ENCODE results near the gene SLC25A21.

The SLC25A21 gene

DNA sequence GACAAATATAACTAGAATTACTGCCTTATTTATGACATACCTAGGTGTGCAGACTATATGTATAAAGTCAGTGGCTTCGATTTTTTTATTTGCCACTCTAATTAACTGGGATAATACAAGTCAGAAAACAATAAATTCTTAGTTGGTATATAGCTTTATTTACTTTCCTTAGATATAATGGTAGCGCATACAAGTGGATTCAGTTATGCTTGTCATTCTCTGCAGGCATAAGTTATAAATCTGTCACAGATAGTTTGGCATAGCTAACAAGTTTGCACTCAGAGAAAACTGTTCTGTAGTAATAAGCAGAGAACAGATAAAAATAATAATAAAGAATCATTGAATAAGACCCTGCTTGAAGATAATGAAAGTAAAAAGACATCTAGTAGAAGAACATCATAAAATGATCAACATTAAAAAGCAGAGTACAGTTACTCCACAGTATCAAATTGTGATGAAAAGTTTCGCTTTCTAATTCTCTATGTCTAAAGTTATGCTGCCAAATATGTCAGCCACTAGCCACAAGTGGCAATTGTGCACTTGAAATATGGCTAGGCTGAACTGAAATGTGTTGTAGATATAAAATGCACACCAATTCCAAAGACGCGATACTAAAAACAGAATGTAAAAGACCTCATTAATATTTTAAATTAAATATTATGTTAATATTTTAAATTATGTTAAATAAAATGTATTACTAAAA is 224.1 kb downstream of the SLC25A21 start:
- DNase-seq (ENCODE audit: low read depth in 2 of 2, low spot score in 1 of 2): no peak

- DNase-seq (ENCODE audit: low read depth in 2 of 2, low spot score in 1 of 2): no peak
Measured at GRCh38 chr14:36947362-36947761, 225.0 kb downstream of the SLC25A21 start.

GRCh38 chr14:36946872-36947271 is 225.5 kb downstream of the SLC25A21 start:
- DNase-seq (ENCODE audit: low read depth in 2 of 2, low spot score in 1 of 2): no peak

DNA sequence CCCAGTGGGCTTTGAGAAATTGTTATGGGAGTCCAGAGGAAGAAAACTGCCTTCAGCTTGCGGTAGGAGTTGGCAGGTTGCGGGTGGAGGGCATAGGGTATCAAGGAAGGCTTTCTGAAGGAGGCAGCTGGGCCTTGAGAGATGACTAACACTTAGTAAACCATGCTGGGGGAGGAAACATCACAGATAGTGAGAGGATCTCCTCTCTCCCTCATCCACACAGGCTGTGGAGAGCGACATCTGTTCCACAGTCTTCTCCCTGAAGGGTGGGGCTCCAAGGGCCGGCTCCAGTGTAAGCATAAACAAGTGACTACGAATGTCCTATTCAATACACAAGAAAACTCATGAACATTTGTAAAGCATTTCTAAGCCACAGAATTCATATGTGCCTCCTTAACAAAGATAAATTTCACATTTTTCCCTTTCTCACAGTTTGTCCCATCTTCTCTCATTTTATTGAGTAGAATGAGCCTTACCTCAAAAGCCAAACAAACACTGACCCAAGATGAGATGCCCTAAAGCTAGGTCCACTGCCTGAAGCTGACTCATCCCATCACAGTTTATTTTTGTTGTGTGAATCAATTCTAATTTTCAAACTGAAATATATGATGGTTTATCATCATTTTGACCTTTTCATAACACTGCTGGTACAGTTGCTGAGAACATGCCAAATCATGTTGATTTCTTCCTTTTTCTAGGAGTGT is 227.9 kb downstream of the SLC25A21 start:
- DNase-seq (ENCODE audit: low read depth in 2 of 2, low spot score in 1 of 2): no peak

GRCh38 chr14:36942522-36943245 is 229.7 kb downstream of the SLC25A21 start:
- no peak for DNase-seq (ENCODE audit: low read depth in 2 of 2, low spot score in 1 of 2)

GRCh38 chr14:36941783-36942521 is 230.5 kb downstream of the SLC25A21 start:
- peak; percentile 1 to 6 for DNase-seq (ENCODE audit: low read depth in 2 of 2, low spot score in 1 of 2)

- no peak for DNase-seq (ENCODE audit: low read depth in 2 of 2, low spot score in 1 of 2)
Measured at GRCh38 chr14:36940476-36940875, 231.9 kb downstream of the SLC25A21 start.

GRCh38 chr14:36939265-36939664 is 233.1 kb downstream of the SLC25A21 start:
- DNase-seq (ENCODE audit: low read depth in 2 of 2, low spot score in 1 of 2): no peak

- DNase-seq (ENCODE audit: low read depth in 2 of 2, low spot score in 1 of 2): no peak
Measured at GRCh38 chr14:36938678-36939077, 233.7 kb downstream of the SLC25A21 start.

GRCh38 chr14:36935976-36936678 is 236.3 kb downstream of the SLC25A21 start:
- DNase-seq (ENCODE audit: low read depth in 2 of 2, low spot score in 1 of 2): no peak

GRCh38 chr14:36934304-36934703 is 238.1 kb downstream of the SLC25A21 start:
- DNase-seq (ENCODE audit: low read depth in 2 of 2, low spot score in 1 of 2): no peak

DNA sequence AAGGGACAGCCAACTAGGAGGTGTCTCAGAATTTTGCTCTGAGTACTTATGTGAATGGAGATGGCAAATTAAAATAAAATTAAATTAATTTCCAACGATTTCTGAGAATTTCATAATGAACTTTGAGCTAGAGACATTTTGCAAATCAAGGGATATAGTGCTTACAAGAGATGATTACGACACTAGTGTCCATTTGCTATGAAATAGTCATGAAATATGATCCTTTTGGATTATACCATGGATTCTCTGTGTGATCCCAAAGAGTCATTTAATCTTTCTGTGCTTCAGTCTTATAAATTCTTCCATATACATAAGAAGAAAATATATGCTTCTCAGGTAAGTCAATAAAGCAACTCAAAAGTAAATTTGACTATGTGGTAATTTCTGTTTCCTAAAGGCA is 240.6 kb downstream of the SLC25A21 start:
- DNase-seq (ENCODE audit: low read depth in 2 of 2, low spot score in 1 of 2): no peak

DNA sequence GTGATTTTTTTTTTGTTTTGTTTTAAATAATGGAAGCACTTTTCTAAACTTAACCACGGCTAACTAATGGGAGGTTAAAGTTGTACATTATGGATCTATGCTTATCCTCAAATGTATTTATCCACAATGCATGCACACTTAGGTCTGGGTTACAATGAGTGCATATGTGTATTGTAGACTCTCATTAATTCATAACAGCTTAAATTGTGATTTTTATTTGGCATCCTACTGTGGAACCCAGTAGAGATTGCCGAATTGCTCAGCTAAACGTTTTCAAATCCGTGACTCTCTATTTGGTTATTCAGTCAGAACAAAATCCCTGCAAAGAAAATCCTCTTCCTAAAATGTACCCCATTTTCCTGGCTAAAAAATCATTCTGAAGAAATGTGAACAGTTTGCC is 244.0 kb downstream of the SLC25A21 start:
- DNase-seq (ENCODE audit: low read depth in 2 of 2, low spot score in 1 of 2): no peak

- no peak for DNase-seq (ENCODE audit: low read depth in 2 of 2, low spot score in 1 of 2)
Measured at GRCh38 chr14:36925094-36925493, 247.3 kb downstream of the SLC25A21 start.

GRCh38 chr14:36916668-36917067 is 255.7 kb downstream of the SLC25A21 start:
- no peak for DNase-seq (ENCODE audit: low read depth in 2 of 2, low spot score in 1 of 2)

DNA sequence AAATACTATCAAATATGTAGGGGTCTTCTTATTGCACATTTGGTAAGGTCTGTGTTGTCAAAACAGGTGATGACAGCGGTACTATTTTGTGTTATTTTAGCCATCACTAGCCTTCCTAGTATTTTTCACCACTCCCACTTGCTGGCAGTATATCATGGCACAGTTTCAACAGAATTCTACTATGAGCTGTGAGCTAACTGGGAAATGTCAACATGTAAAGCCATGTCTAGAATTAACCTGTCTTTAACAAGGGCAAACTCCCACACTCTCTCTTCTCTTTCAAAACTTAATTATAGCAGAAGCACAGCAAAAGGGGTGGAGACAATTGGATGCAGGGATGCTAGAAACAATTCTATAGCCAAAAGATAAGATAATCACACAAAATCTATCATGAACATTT is 257.3 kb downstream of the SLC25A21 start:
- DNase-seq (ENCODE audit: low read depth in 2 of 2, low spot score in 1 of 2): no peak

DNA sequence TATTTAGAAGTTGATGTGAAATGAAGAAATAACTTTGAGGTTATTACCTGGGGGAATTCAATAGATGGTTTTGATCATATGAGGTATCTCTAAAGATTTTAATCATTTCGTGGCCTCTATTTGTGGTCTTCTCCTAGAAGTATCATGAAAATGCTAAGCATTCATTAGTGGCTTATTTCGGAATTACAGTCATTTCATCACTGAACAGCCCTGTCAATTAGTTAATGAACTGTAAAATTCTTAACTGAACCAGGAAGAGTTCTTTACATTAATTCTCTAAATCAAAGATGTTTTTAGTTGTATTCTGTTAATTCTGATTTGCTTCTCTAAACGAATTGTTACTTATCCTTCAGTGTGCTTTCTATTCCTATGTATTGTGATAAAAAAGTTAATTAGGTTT is 261.8 kb downstream of the SLC25A21 start:
- no peak for DNase-seq (ENCODE audit: low read depth in 2 of 2, low spot score in 1 of 2)

GRCh38 chr14:36905272-36905888 is 267.0 kb downstream of the SLC25A21 start:
- no peak for DNase-seq (ENCODE audit: low read depth in 2 of 2, low spot score in 1 of 2)

DNA sequence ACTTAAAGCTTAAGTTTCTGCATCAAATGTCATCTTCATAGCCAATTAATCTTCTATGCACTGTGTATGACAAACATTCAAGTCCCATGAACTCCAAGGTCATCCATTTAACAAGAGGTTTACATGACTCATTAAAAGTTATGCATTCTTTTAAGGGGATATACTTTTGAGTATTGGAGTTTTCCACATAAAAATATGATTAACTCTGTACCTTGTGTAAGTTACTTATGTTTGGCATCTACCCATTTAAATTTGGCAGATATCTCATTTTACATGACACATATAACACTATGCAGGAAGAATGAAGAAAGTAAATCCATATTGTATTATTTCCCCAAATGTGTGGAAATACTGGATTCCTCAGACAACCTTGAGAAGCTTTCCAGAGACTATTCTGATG is 270.5 kb downstream of the SLC25A21 start:
- DNase-seq (ENCODE audit: low read depth in 2 of 2, low spot score in 1 of 2): no peak

DNA sequence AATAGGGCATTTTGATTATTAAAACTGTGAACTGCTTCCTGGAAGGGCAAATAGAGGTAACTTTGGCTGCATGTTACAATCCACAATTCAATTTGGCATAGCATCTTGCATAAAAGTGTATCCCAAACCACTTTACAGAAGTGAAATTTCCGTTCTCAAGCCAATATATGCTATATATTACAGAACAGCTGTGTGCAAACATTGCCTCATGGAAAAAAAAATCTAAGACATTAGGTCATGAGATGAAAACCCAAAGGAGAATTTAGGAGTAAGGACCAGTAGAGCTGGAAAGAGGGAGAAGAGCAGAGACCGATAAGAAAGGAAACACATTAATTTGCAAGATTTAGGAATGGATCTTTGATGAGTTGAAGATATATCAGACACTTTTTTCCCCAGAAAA is 271.6 kb downstream of the SLC25A21 start:
- DNase-seq (ENCODE audit: low read depth in 2 of 2, low spot score in 1 of 2): no peak
